ENCODE data around the gene ASIC1. TPM values are rescaled to one million over a fixed set of nuclear protein-coding genes. Genes with fewer than 3 reads are reported as not detected.

ASIC1 gene
- total RNA-seq (ENCODE audit: unreplicated experiment) = 451 TPM
- long read RNA-seq, partial matches to known transcripts = 3 of 24 reads
- long read RNA-seq, other reads (novel, unspliced or antisense) = 18 of 24 reads

- Mint-ChIP-seq H3K27me3 (ENCODE audit: unreplicated experiment) (peaks cover 26% of the 10 kb centered on the region), H3K9me3 (ENCODE audit: unreplicated experiment) (peaks cover 33% of the 10 kb centered on the region), H3K4me1 (ENCODE audit: low read depth, unreplicated experiment) (peaks cover 62% of the 10 kb centered on the region), H3K27ac (ENCODE audit: unreplicated experiment) (peak within 1 kb of the TSS; percentile 97), H3K36me3 (ENCODE audit: unreplicated experiment) (peaks cover 24% of the 10 kb centered on the region), H3K4me3 (ENCODE audit: unreplicated experiment) (peak within 1 kb of the TSS; percentile 96)
- TF ChIP-seq CTCF (IDR thresholded peaks at IDR 0.05; ENCODE audit: partially characterized antibody, unreplicated experiment) = no peak
- peak; percentile 84 for DNase-seq
Observed at GRCh38 chr12:50057000-50057841, at the start of gene ASIC1. TSS of gene ASIC1 (plus strand) at chr12:50057596. CDS start at chr12:50058767, 1,171 bp downstream.

GRCh38 chr12:50013361-50014147 lies 43.8 kb upstream of the ASIC1 start:
- peak overlapping the region; percentile 21 for H3K4me3 Mint-ChIP-seq (ENCODE audit: unreplicated experiment)
- peaks cover 24% of the 10 kb centered on the region for H3K4me1 Mint-ChIP-seq (ENCODE audit: low read depth, unreplicated experiment)
- no peaks in the 10 kb centered on the region for H3K27me3 Mint-ChIP-seq (ENCODE audit: unreplicated experiment)
- H3K27ac Mint-ChIP-seq (ENCODE audit: unreplicated experiment) = peak overlapping the region; percentile 56
- no peak for DNase-seq
- TF ChIP-seq CTCF (IDR thresholded peaks at IDR 0.05; ENCODE audit: partially characterized antibody, unreplicated experiment) = no peak
- no peaks in the 10 kb centered on the region for H3K36me3 Mint-ChIP-seq (ENCODE audit: unreplicated experiment)
- H3K9me3 Mint-ChIP-seq (ENCODE audit: unreplicated experiment) = peaks cover 2% of the 10 kb centered on the region

- Mint-ChIP-seq H3K27me3 (ENCODE audit: unreplicated experiment) (no peaks in the 10 kb centered on the region), H3K27ac (ENCODE audit: unreplicated experiment) (peak overlapping the region; percentile 73), H3K4me3 (ENCODE audit: unreplicated experiment) (no peak overlapping the region), H3K4me1 (ENCODE audit: low read depth, unreplicated experiment) (peaks cover 28% of the 10 kb centered on the region), H3K9me3 (ENCODE audit: unreplicated experiment) (peaks cover 2% of the 10 kb centered on the region), H3K36me3 (ENCODE audit: unreplicated experiment) (no peaks in the 10 kb centered on the region)
- TF ChIP-seq CTCF (IDR thresholded peaks at IDR 0.05; ENCODE audit: partially characterized antibody, unreplicated experiment) = no peak
- no peak for DNase-seq
Observed at GRCh38 chr12:50014342-50014741, 43.1 kb upstream of the ASIC1 start.

- Mint-ChIP-seq H3K36me3 (ENCODE audit: unreplicated experiment) (no peaks in the 10 kb centered on the region), H3K4me1 (ENCODE audit: low read depth, unreplicated experiment) (peaks cover 33% of the 10 kb centered on the region), H3K27me3 (ENCODE audit: unreplicated experiment) (peaks cover 2% of the 10 kb centered on the region), H3K27ac (ENCODE audit: unreplicated experiment) (peak overlapping the region; percentile 12), H3K9me3 (ENCODE audit: unreplicated experiment) (no peaks in the 10 kb centered on the region), H3K4me3 (ENCODE audit: unreplicated experiment) (no peak overlapping the region)
- DNase-seq = no peak
- no peak for TF ChIP-seq CTCF (IDR thresholded peaks at IDR 0.05; ENCODE audit: partially characterized antibody, unreplicated experiment)
Observed at GRCh38 chr12:50016501-50017475, 40.6 kb upstream of the ASIC1 start.

Data from glutamatergic neuron (in vitro differentiated cells).